OCI-LY1 (cell line): Measurements from ENCODE around the gene DCAF12.

ENCODE experiments used
- EZH2 ChIP-seq: fragments of 200-600 bp; sonication (generic), shearing (Covaris generic); IDR thresholded peaks from 2 replicates; pipeline ENCODE4 v1.8.0; 2017; ENCODE audit warnings: borderline replicate concordance, mixed run types, mild to moderate bottlenecking, antibody characterized with exemption, low read length, moderate library complexity, mixed read lengths
- TF ChIP-seq, protein P1 (sequence below): fragments of 200-600 bp; sonication (generic), shearing (Covaris generic); IDR thresholded peaks from 2 replicates; pipeline ENCODE4 v1.5.1; 2017; ENCODE audit warnings: mild to moderate bottlenecking, antibody characterized with exemption, low read length, moderate library complexity, mixed read lengths

DNA sequence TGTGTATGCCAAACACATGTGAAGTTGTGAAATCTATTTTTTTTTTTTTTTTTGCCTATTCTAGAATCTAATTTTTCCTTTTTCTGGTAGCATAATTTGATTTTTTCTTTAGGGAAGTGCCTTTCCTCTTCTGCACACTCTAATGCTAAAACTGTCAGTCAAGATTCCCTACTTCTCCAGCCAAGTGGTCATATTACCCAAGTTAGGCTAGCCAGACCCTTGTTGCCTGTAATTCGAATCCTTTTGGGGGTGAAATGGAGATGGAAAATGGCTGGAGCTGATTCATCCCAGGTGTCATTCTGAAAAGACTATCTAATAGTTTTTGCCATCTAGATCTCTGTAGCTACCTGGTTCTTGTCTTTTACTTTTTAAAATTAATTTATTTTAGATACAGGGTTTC is 27.6 kb upstream of the DCAF12 start:
- TF ChIP-seq, protein P1, sequence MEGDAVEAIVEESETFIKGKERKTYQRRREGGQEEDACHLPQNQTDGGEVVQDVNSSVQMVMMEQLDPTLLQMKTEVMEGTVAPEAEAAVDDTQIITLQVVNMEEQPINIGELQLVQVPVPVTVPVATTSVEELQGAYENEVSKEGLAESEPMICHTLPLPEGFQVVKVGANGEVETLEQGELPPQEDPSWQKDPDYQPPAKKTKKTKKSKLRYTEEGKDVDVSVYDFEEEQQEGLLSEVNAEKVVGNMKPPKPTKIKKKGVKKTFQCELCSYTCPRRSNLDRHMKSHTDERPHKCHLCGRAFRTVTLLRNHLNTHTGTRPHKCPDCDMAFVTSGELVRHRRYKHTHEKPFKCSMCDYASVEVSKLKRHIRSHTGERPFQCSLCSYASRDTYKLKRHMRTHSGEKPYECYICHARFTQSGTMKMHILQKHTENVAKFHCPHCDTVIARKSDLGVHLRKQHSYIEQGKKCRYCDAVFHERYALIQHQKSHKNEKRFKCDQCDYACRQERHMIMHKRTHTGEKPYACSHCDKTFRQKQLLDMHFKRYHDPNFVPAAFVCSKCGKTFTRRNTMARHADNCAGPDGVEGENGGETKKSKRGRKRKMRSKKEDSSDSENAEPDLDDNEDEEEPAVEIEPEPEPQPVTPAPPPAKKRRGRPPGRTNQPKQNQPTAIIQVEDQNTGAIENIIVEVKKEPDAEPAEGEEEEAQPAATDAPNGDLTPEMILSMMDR = no peak
- TF ChIP-seq EZH2 = no peak
